ENCODE measurements around the gene NDUFS3. TPM values are rescaled to one million over a fixed set of nuclear protein-coding genes. Genes with fewer than 3 reads are reported as not detected.

The NDUFS3 gene
- total and polyA plus RNA-seq, 10 of the 15 experiments (the other 5 are each of a cell fraction or from before 2014, with no cell fraction given) = 22.3 to 217 (median 125) TPM

Small RNAs within 50 kb of the gene (small RNA-seq; reads per million reads assigned to genes)
- gene RN7SL652P = not detected
- not detected for gene RNU5E-10P

Other genes with a start within 250 kb of the NDUFS3 start
Only the 7 nearest of the 13 such genes appear.
- 0.23 and 0.27 TPM in 2 replicates for gene RAPSN, start 129.9 kb upstream of the NDUFS3 start, total RNA-seq (2014; rRNA removed)
- 0.09 and 0.13 TPM in 2 replicates for gene RAPSN, start 129.9 kb upstream of the NDUFS3 start, total RNA-seq (2014; rRNA removed; fragmentation: Illumina TruSeq; extraction: Trizol)
- 0.15 and 0.27 TPM in 2 replicates for gene RAPSN, start 129.9 kb upstream of the NDUFS3 start, total RNA-seq (2021)
- gene RAPSN, start 129.9 kb upstream of the NDUFS3 start, polyA plus RNA-seq (2011; rRNA removed) = 0.08 and 0.09 TPM in 2 replicates
- not detected in 2 replicates for gene RAPSN, start 129.9 kb upstream of the NDUFS3 start, polyA plus RNA-seq (2014; fragmentation: Illumina TruSeq; extraction: Trizol)
- not detected for gene RAPSN, start 129.9 kb upstream of the NDUFS3 start, polyA plus RNA-seq (2014; fragmentation: Nextera tagmentation; extraction: Ambion mirVana)
- gene RAPSN, start 129.9 kb upstream of the NDUFS3 start, polyA plus RNA-seq (2014; rRNA removed) = 0.28 TPM in 1 of 2 replicates, not detected in the other
- not detected for gene RAPSN, start 129.9 kb upstream of the NDUFS3 start, polyA plus RNA-seq (2016; fragmentation: Nextera tagmentation; extraction: Ambion mirVana)
- gene CELF1, start 25.9 kb upstream of the NDUFS3 start, total RNA-seq (2014; rRNA removed) = 78.6 and 82.0 TPM in 2 replicates
- 64.2 and 64.9 TPM in 2 replicates for gene CELF1, start 25.9 kb upstream of the NDUFS3 start, total RNA-seq (2014; rRNA removed; fragmentation: Illumina TruSeq; extraction: Trizol)
- gene CELF1, start 25.9 kb upstream of the NDUFS3 start, total RNA-seq (2021) = 106 and 108 TPM in 2 replicates
- gene CELF1, start 25.9 kb upstream of the NDUFS3 start, polyA plus RNA-seq (2011; rRNA removed) = 128 and 130 TPM in 2 replicates
- gene CELF1, start 25.9 kb upstream of the NDUFS3 start, polyA plus RNA-seq (2014; fragmentation: Illumina TruSeq; extraction: Trizol) = 73.1 and 77.8 TPM in 2 replicates
- 10 to 100 TPM; 35.3 to 41.5 TPM for gene CELF1, start 25.9 kb upstream of the NDUFS3 start, polyA plus RNA-seq (2014; fragmentation: Nextera tagmentation; extraction: Ambion mirVana)
- 83.8 and 92.9 TPM in 2 replicates for gene CELF1, start 25.9 kb upstream of the NDUFS3 start, polyA plus RNA-seq (2014; rRNA removed)
- gene CELF1, start 25.9 kb upstream of the NDUFS3 start, polyA plus RNA-seq (2016; fragmentation: Nextera tagmentation; extraction: Ambion mirVana) = 100 to 1,000 TPM; 108 to 109 TPM
- 98.7 and 99.7 TPM in 2 replicates for gene PTPMT1, start 13.5 kb upstream of the NDUFS3 start, total RNA-seq (2014; rRNA removed)
- 41.2 and 44.2 TPM in 2 replicates for gene PTPMT1, start 13.5 kb upstream of the NDUFS3 start, total RNA-seq (2014; rRNA removed; fragmentation: Illumina TruSeq; extraction: Trizol)
- 59.1 and 59.7 TPM in 2 replicates for gene PTPMT1, start 13.5 kb upstream of the NDUFS3 start, total RNA-seq (2021)
- gene PTPMT1, start 13.5 kb upstream of the NDUFS3 start, polyA plus RNA-seq (2011; rRNA removed) = 45.5 and 50.3 TPM in 2 replicates
- gene PTPMT1, start 13.5 kb upstream of the NDUFS3 start, polyA plus RNA-seq (2014; fragmentation: Illumina TruSeq; extraction: Trizol) = 57.2 and 59.2 TPM in 2 replicates
- gene PTPMT1, start 13.5 kb upstream of the NDUFS3 start, polyA plus RNA-seq (2014; fragmentation: Nextera tagmentation; extraction: Ambion mirVana) = 10 to 100 TPM; 12.0 to 26.1 TPM
- 106 and 112 TPM in 2 replicates for gene PTPMT1, start 13.5 kb upstream of the NDUFS3 start, polyA plus RNA-seq (2014; rRNA removed)
- gene PTPMT1, start 13.5 kb upstream of the NDUFS3 start, polyA plus RNA-seq (2016; fragmentation: Nextera tagmentation; extraction: Ambion mirVana) = 100 to 1,000 TPM; 108 to 116 TPM
- 26.0 and 26.3 TPM in 2 replicates for gene KBTBD4, start 104 bp upstream of the NDUFS3 start, total RNA-seq (2014; rRNA removed)
- gene KBTBD4, start 104 bp upstream of the NDUFS3 start, total RNA-seq (2014; rRNA removed; fragmentation: Illumina TruSeq; extraction: Trizol) = 19.5 and 21.8 TPM in 2 replicates
- 20.0 and 20.6 TPM in 2 replicates for gene KBTBD4, start 104 bp upstream of the NDUFS3 start, total RNA-seq (2021)
- gene KBTBD4, start 104 bp upstream of the NDUFS3 start, polyA plus RNA-seq (2011; rRNA removed) = 28.0 and 29.9 TPM in 2 replicates
- 21.3 and 21.8 TPM in 2 replicates for gene KBTBD4, start 104 bp upstream of the NDUFS3 start, polyA plus RNA-seq (2014; fragmentation: Illumina TruSeq; extraction: Trizol)
- 10 to 100 TPM; 25.4 to 46.4 TPM for gene KBTBD4, start 104 bp upstream of the NDUFS3 start, polyA plus RNA-seq (2014; fragmentation: Nextera tagmentation; extraction: Ambion mirVana)
- 15.6 and 18.4 TPM in 2 replicates for gene KBTBD4, start 104 bp upstream of the NDUFS3 start, polyA plus RNA-seq (2014; rRNA removed)
- gene KBTBD4, start 104 bp upstream of the NDUFS3 start, polyA plus RNA-seq (2016; fragmentation: Nextera tagmentation; extraction: Ambion mirVana) = 10 to 100 TPM; 31.4 to 32.5 TPM
- gene FAM180B, start 7.6 kb downstream of the NDUFS3 start, total RNA-seq (2014; rRNA removed) = 0.22 and 0.34 TPM in 2 replicates
- not detected in 2 replicates for gene FAM180B, start 7.6 kb downstream of the NDUFS3 start, total RNA-seq (2014; rRNA removed; fragmentation: Illumina TruSeq; extraction: Trizol)
- gene FAM180B, start 7.6 kb downstream of the NDUFS3 start, total RNA-seq (2021) = not detected in 2 replicates
- gene FAM180B, start 7.6 kb downstream of the NDUFS3 start, polyA plus RNA-seq (2011; rRNA removed) = not detected in 2 replicates
- gene FAM180B, start 7.6 kb downstream of the NDUFS3 start, polyA plus RNA-seq (2014; fragmentation: Illumina TruSeq; extraction: Trizol) = 0.04 TPM in 1 of 2 replicates, not detected in the other
- not detected for gene FAM180B, start 7.6 kb downstream of the NDUFS3 start, polyA plus RNA-seq (2014; fragmentation: Nextera tagmentation; extraction: Ambion mirVana)
- 0.14 TPM in 1 of 2 replicates, not detected in the other for gene FAM180B, start 7.6 kb downstream of the NDUFS3 start, polyA plus RNA-seq (2014; rRNA removed)
- gene FAM180B, start 7.6 kb downstream of the NDUFS3 start, polyA plus RNA-seq (2016; fragmentation: Nextera tagmentation; extraction: Ambion mirVana) = not detected
- 0.05 and 0.06 TPM in 2 replicates for gene C1QTNF4, start 15.3 kb downstream of the NDUFS3 start, total RNA-seq (2014; rRNA removed)
- gene C1QTNF4, start 15.3 kb downstream of the NDUFS3 start, total RNA-seq (2014; rRNA removed; fragmentation: Illumina TruSeq; extraction: Trizol) = not detected in 2 replicates
- not detected in 2 replicates for gene C1QTNF4, start 15.3 kb downstream of the NDUFS3 start, total RNA-seq (2021)
- not detected in 2 replicates for gene C1QTNF4, start 15.3 kb downstream of the NDUFS3 start, polyA plus RNA-seq (2011; rRNA removed)
- gene C1QTNF4, start 15.3 kb downstream of the NDUFS3 start, polyA plus RNA-seq (2014; fragmentation: Illumina TruSeq; extraction: Trizol) = not detected in 2 replicates
- not detected for gene C1QTNF4, start 15.3 kb downstream of the NDUFS3 start, polyA plus RNA-seq (2014; fragmentation: Nextera tagmentation; extraction: Ambion mirVana)
- gene C1QTNF4, start 15.3 kb downstream of the NDUFS3 start, polyA plus RNA-seq (2014; rRNA removed) = not detected in 2 replicates
- gene C1QTNF4, start 15.3 kb downstream of the NDUFS3 start, polyA plus RNA-seq (2016; fragmentation: Nextera tagmentation; extraction: Ambion mirVana) = not detected
- gene MTCH2, start 63.5 kb downstream of the NDUFS3 start, total RNA-seq (2014; rRNA removed) = 82.9 and 107 TPM in 2 replicates
- gene MTCH2, start 63.5 kb downstream of the NDUFS3 start, total RNA-seq (2014; rRNA removed; fragmentation: Illumina TruSeq; extraction: Trizol) = 72.5 and 75.0 TPM in 2 replicates
- gene MTCH2, start 63.5 kb downstream of the NDUFS3 start, total RNA-seq (2021) = 135 and 147 TPM in 2 replicates
- 89.0 and 152 TPM in 2 replicates for gene MTCH2, start 63.5 kb downstream of the NDUFS3 start, polyA plus RNA-seq (2011; rRNA removed)
- gene MTCH2, start 63.5 kb downstream of the NDUFS3 start, polyA plus RNA-seq (2014; fragmentation: Illumina TruSeq; extraction: Trizol) = 80.7 and 98.3 TPM in 2 replicates
- 100 to 1,000 TPM; 338 to 341 TPM for gene MTCH2, start 63.5 kb downstream of the NDUFS3 start, polyA plus RNA-seq (2014; fragmentation: Nextera tagmentation; extraction: Ambion mirVana)
- 71.7 and 72.4 TPM in 2 replicates for gene MTCH2, start 63.5 kb downstream of the NDUFS3 start, polyA plus RNA-seq (2014; rRNA removed)
- gene MTCH2, start 63.5 kb downstream of the NDUFS3 start, polyA plus RNA-seq (2016; fragmentation: Nextera tagmentation; extraction: Ambion mirVana) = 100 to 1,000 TPM; 310 to 319 TPM